SK-N-SH treated with all-trans-retinoic acid at 6 μM for 48 hours (cell line): ENCODE results near the gene INCA1.
A peak's percentile ranks its signal among the peaks of the same experiment; 100 is the strongest.

Experiments
- ATAC-seq: fragments of 200-7000 bp; cut with Tn5 transposase; 3 replicates; pipeline ENCODE4 v1.9.1; 2020; ENCODE audit warnings: mild to moderate bottlenecking, moderate library complexity
- ARNTL ChIP-seq: fragments of 450-650 bp; formaldehyde crosslinking; IDR thresholded peaks from 2 replicates; pipeline ENCODE4 v1.5.0; 2020; ENCODE audit warnings: low read depth, mild to moderate bottlenecking, moderate library complexity, borderline replicate concordance
- BACH2 ChIP-seq: fragments of 250-450 bp; sonication (Bioruptor Pico); IDR thresholded peaks from 2 replicates; pipeline ENCODE4 v1.9.0; 2021; ENCODE audit warnings: mild to moderate bottlenecking, borderline replicate concordance
- CREB5 ChIP-seq: fragments of 250-450 bp; sonication (Bioruptor Pico); IDR thresholded peaks from 2 replicates; pipeline ENCODE4 v1.5.1; 2020; ENCODE audit warnings: low read depth, mild to moderate bottlenecking, moderate library complexity
- CSDC2 ChIP-seq: fragments of 250-450 bp; sonication (Bioruptor Pico); IDR thresholded peaks from 2 replicates; pipeline ENCODE4 v1.5.0; 2020; ENCODE audit warnings: mild to moderate bottlenecking, moderate library complexity
- ESRRG ChIP-seq: fragments of 250-450 bp; sonication (Bioruptor Pico); IDR thresholded peaks from 2 replicates; pipeline ENCODE4 v1.6.1; 2021; ENCODE audit warnings: mild to moderate bottlenecking
- GLIS3 ChIP-seq: fragments of 250-450 bp; sonication (Bioruptor Pico); IDR thresholded peaks from 2 replicates; pipeline ENCODE4 v1.5.0; 2020; ENCODE audit warnings: mild to moderate bottlenecking, moderate library complexity
- ISL1 ChIP-seq: fragments of 250-450 bp; sonication (Bioruptor Pico); IDR thresholded peaks from 2 replicates; pipeline ENCODE4 v2.1.2; 2022; ENCODE audit warnings: mild to moderate bottlenecking, moderate library complexity
- OSR1 ChIP-seq: fragments of 250-450 bp; sonication (Bioruptor Pico); IDR thresholded peaks from 2 replicates; pipeline ENCODE4 v1.8.0; 2022; ENCODE audit warnings: moderate library complexity, mild to moderate bottlenecking, inconsistent platforms
- PATZ1 ChIP-seq: fragments of 250-450 bp; sonication (Bioruptor Pico); IDR thresholded peaks from 2 replicates; pipeline ENCODE4 v1.8.0; 2020; ENCODE audit warnings: mild to moderate bottlenecking, moderate library complexity, borderline replicate concordance
- POU6F1 ChIP-seq: fragments of 250-450 bp; sonication (Bioruptor Pico); IDR thresholded peaks from 2 replicates; pipeline ENCODE4 v1.8.0; 2021; ENCODE audit warnings: low read depth, mild to moderate bottlenecking, moderate library complexity, borderline replicate concordance
- RARB ChIP-seq: fragments of 250-450 bp; sonication (Bioruptor Pico); IDR thresholded peaks from 2 replicates; pipeline ENCODE4 v1.8.0; 2021; ENCODE audit warnings: mild to moderate bottlenecking, moderate library complexity
- SNAI2 ChIP-seq: fragments of 250-450 bp; sonication (Bioruptor Pico); IDR thresholded peaks from 2 replicates; pipeline ENCODE4 v1.5.0; 2020; ENCODE audit warnings: mild to moderate bottlenecking, moderate library complexity
- TCF4 ChIP-seq: fragments of 250-450 bp; sonication (Bioruptor Pico); IDR thresholded peaks from 2 replicates; pipeline ENCODE4 v1.8.0; 2021; ENCODE audit warnings: mild to moderate bottlenecking, moderate library complexity, borderline replicate concordance
- TOX ChIP-seq: fragments of 250-450 bp; sonication (Bioruptor Pico); IDR thresholded peaks from 2 replicates; pipeline ENCODE4 v1.8.0; 2021; ENCODE audit warnings: mild to moderate bottlenecking, moderate library complexity, borderline replicate concordance
- TSHZ2 ChIP-seq: fragments of 250-450 bp; sonication (Bioruptor Pico); IDR thresholded peaks from 2 replicates; pipeline ENCODE4 v1.5.0; 2020; ENCODE audit warnings: mild to moderate bottlenecking, moderate library complexity
- ZC3H10 ChIP-seq: fragments of 250-450 bp; sonication (Bioruptor Pico); IDR thresholded peaks from 2 replicates; pipeline ENCODE4 v1.5.1; 2021; ENCODE audit warnings: mild to moderate bottlenecking, moderate library complexity
- ZFP30 ChIP-seq: fragments of 450-650 bp; formaldehyde crosslinking; IDR thresholded peaks from 2 replicates; pipeline ENCODE4 v1.5.0; 2022; ENCODE audit warnings: mild to moderate bottlenecking, moderate library complexity
- ZNF8 ChIP-seq: fragments of 450-650 bp; formaldehyde crosslinking; IDR thresholded peaks from 2 replicates; pipeline ENCODE4 v1.5.0; 2020; ENCODE audit warnings: mild to moderate bottlenecking, moderate library complexity

INCA1 gene

GRCh38 chr17:4997302-4998026 lies at the start of gene INCA1, which contains the start of gene KIF1C:
Gene INCA1 (minus strand): TSS chr17:4997522. CDS start chr17:4994437, 3,085 bp downstream.
Gene KIF1C (plus strand): TSS chr17:4997950. CDS start chr17:5000247, 2,297 bp downstream.
- ATAC-seq: peak; percentile 95
- TF ChIP-seq ISL1 (CRISPR knock-in tag) (no peak), ZNF8 (CRISPR knock-in tag) (no peak), BACH2 (no peak), TSHZ2 (CRISPR knock-in tag) (no peak), SNAI2 (no peak), ZFP30 (CRISPR knock-in tag) (no peak), CSDC2 (no peak), ZC3H10 (no peak), GLIS3 (CRISPR knock-in tag) (no peak), ESRRG (CRISPR knock-in tag) (no peak)

GRCh38 chr17:5045496-5045895 lies 48.2 kb upstream of the INCA1 start:
- TF ChIP-seq ZNF8 (CRISPR knock-in tag): no peak
- TF ChIP-seq POU6F1: no peak
- TF ChIP-seq ESRRG (CRISPR knock-in tag): no peak
- no peak for TF ChIP-seq ISL1 (CRISPR knock-in tag)
- TF ChIP-seq ZFP30 (CRISPR knock-in tag): no peak
- TF ChIP-seq ARNTL (CRISPR knock-in tag): no peak
- no peak for TF ChIP-seq ZC3H10
- no peak for TF ChIP-seq GLIS3 (CRISPR knock-in tag)
- TF ChIP-seq CREB5: no peak
- TF ChIP-seq SNAI2: no peak
- no peak for TF ChIP-seq RARB (CRISPR knock-in tag)
- TF ChIP-seq TCF4 (CRISPR knock-in tag): no peak
- TF ChIP-seq TSHZ2 (CRISPR knock-in tag): no peak
- TF ChIP-seq PATZ1 (CRISPR knock-in tag): no peak
- TF ChIP-seq, all 23 proteins: peak for 0

GRCh38 chr17:5044630-5045029 lies 47.3 kb upstream of the INCA1 start:
- no peak for ATAC-seq
- no peak for TF ChIP-seq OSR1
- no peak for TF ChIP-seq ISL1 (CRISPR knock-in tag)
- no peak for TF ChIP-seq TOX

More at GRCh38 chr17:5045496-5045895, 48.2 kb upstream of the INCA1 start:
- ATAC-seq: no peak
